NCI-H2227 (cell line): ENCODE data around the gene AMDHD1.
"Not testable (repeated sequence)": the region's sequence is repeated elsewhere in the genome, so short reads cannot be mapped to it uniquely, and the experiment has no call there.

Source experiments
- DNase-seq: peaks from one replicate; lab custom pipeline; 2025; ENCODE audit not compliant: unreplicated experiment; lab: John Stamatoyannopoulos, UW

The AMDHD1 gene

DNA sequence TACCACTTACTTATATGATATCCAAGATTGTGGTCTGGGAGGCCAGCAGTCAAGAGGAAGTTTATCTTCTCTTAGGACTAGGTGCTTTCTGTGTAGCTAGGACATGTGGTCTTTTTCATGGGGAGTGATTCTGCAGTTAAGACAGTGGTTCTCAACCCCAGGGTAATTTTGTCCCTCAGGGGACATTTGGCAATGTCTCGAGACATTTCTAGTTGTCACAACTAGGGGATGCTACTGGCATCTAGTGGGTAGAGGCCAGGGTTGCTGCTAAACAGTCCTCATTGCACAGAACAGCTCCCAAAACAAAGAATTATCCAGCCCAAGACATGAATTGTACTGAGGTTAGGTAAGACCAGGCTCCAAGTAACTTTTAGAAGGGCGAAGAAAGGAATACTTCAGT, 20.0 kb downstream of the AMDHD1 start:
- DNase-seq = no peak

DNA sequence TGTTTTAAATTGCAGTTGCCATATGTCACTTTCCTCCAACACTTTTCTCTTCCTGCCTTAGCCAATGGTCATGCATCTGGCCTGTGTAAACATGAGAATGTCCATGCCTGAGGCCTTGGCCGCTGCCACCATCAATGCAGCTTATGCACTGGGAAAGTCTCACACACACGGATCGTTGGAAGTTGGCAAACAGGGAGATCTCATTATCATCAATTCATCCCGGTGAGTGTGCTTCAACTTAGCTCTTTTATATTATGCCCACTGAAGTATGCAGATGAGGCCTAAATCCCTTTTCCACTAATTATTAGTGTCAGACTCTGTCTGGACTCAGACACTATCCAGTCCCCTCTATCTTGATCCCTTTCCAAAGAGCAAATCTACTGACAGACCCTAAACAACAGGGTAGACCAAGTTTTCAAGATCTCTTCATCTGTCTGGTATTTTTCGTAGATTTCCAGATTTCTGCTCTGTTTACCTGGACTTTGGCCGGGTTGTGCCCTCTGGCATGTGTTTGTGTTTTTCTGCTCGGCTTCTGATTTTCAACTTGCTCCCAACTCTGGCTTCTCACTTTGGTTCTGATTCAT, 23.2 kb downstream of the AMDHD1 start:
- DNase-seq = no peak

DNA sequence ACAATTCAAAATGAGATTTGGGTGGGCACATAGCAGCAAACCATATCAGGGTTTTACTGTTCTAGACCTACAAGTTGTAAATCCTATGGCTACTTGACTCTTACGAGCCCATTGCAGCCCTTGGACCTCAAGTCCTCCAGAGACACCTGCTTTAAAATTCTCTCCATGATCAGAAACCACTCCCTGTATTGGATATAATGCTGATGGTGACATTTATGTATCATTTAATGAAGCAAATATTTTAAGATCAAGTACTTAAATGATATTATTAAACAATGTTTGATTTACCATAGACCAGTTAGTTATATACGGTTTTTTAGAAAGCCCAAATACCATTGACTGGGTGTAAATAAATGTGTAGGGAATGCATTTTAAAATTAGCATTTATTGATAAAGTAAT, 24.2 kb downstream of the AMDHD1 start:
- DNase-seq = no peak

DNA sequence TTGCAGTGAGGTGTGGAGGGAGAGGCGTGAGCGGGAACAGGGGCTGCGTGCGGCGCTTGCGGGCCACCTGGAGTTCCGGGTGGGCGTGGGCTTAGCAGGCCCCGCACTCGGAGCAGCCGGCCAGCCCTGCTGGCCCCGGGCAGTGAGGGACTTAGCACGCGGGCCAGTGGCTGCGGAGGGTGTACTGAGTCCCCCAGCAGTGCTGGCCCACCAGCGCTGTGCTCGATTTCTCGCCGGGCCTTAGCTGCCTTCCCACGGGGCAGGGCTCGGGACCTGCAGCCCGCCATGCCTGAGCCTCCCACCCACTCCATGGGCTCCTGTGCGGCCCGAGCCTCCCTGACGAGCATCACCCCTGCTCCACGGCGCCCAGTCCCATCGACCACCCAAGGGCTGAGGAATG, 26.0 kb downstream of the AMDHD1 start:
- not testable (repeated sequence) for DNase-seq

DNA sequence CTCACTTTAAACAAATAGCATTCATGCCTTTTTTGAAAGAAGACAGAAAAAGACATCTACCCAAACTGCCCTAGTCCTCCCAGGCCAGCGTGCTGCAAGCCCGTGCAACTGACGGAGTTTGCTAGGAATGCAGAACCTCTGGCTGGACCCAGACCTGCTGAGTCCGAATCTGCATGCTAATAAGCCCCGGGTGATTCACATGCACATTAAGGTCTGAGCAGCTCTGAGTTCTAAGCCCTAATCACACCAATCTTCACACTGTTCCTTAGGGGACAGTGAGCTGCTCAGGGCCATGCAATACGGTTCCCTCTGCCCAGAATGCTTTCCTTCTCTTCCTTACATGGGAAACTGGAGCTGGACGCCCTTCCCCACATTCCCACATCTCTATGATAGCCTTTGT, 27.8 kb downstream of the AMDHD1 start:
- DNase-seq = no peak

DNA sequence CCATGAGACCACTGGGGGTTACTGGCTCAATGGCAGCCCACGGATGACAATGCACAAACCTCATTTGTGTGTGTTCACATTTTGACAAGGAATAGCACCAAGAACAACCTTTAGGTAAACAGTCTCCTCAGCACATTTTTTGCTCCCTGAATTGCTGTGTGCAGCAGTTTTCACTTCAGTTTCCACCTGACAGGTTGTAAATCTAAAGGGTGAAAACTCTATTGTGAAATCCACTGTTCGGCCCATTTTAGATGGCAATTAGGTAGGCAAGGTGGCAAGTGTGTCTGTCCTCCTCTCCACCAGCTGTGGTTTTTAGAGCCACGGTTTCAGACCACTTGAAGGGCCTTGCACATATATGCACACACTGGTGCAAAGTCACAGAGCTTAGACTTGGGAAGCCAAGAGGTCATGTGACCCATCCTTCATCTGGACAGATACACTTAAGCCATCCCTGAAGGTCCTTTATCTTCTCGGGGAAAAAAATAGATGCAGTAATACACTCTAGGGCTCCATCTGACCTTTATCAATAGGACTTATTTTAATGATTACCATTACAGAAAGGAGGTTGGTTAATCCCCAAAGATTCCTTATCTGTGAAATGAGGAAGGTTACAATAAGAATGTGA, 29.8 kb downstream of the AMDHD1 start:
- no peak for DNase-seq

DNA sequence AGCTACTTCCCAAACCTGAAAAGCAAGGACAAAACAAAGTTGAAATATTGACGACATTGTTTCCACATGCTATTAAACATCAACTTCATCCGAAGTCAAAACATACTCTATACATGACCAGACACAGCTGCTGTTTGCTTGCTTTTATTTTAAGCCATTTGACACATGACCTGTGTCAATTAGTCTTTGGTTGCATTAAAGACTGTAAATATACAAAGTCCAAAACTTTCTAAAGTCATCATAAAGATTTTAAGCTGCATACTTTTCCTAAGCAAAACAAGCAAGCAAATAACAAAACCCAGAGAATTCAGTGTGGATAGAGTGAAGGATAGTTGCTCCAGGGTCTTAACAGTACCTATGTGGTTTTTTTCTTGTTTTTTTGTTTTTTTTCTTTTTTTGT, 31.2 kb downstream of the AMDHD1 start:
- DNase-seq = no peak

DNA sequence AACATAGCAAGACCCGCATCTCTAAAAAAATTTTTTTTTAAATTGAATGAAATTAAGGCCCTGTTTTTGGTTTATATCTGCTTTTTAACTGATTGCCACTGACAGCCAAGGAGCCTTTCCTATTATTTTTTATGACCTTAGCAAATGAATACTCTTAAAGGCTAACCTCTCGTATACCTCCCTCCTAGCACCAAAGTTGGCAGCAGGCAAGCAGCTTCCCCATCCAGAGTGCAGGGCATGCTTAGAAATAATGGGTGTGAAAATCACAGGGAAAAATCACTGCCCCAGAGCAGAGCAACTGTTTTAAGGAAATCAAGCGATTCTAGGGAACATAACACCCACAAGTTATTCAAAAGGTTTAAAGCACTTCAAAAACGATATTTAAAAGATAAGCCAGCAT, 32.4 kb downstream of the AMDHD1 start:
- DNase-seq = no peak

DNA sequence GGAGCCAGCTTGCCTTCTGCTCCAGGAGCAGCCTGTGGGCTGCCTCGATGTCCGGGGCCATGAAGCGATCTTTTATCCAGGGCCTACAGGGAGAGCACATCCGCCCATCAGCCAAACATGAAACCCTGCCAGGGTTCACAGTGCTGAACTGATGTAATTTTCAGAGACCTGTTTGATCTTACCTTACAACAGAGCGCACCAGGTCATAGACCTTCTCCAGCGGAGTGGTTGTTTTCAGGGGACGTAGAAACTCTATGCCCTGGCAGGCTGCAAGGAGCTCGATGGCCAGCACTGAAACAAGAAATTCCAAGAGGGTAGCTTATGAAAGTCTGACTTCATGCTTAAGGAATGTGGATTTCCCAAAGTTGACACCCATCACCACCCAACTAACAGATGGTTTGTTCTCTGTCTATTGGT, 33.3 kb downstream of the AMDHD1 start:
- no peak for DNase-seq

DNA sequence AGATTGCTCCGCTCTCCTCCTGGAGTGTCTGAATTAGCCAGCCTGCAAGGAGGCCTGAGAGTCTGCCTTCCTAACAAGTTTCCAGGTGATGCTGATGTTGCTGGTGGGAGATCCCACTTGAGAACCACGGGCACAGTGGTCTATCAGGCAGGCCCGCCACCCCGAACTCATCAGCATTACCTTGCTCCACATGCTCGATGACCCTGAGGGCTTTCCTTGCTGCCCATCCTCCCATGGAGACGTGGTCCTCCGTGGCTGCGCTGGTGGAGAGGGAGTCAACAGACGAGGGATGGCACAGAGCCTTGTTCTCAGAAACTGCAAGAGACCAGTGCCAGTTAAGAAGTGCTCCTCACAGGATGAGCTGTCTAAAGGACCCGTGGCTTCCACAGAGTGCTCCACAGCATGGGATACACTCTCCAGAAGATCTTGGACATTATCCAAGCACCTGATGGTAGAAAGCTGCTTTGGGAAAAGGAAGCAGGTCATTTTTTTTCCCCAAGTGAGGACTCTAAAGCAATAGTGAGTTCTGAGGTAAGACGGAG, 34.7 kb downstream of the AMDHD1 start:
- DNase-seq = no peak

DNA sequence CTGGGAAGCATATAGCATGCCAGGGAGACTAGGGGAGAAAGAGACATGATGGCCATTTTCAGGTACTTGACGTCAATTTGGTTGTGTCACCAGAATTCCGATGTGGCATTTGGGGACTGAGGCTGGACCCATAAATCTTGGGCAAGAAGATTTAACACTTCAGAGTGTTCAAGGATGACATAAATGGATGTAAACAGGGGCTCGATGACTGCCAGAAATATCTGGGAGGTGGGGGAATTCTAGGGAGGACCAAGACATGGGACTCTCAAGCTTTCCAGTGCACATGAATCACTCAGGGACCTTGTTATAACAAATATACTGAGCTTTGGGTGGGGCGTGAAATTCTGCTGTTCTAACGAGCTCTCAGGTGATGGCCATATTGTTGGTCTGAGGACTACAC, 35.2 kb downstream of the AMDHD1 start:
- no peak for DNase-seq

DNA sequence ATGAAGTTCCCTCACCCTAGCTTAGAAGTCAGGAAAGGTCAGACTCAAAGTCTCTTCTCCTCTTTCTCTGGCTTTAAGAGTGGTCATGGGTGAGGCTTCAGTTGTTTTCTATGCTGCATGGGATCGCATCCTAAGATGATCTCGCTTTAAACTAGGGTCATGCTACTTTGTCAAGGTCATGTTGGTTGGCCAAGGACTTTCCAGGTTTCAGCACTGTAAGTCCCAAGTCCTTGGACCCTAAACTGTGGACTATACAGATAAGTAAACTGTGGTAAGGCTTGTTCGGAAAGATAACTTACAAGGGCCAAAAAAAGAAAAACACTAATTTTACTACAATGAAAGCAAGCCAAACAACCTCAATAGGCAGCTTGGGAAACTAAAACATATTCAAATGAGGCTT, 35.6 kb downstream of the AMDHD1 start:
- DNase-seq = no peak

DNA sequence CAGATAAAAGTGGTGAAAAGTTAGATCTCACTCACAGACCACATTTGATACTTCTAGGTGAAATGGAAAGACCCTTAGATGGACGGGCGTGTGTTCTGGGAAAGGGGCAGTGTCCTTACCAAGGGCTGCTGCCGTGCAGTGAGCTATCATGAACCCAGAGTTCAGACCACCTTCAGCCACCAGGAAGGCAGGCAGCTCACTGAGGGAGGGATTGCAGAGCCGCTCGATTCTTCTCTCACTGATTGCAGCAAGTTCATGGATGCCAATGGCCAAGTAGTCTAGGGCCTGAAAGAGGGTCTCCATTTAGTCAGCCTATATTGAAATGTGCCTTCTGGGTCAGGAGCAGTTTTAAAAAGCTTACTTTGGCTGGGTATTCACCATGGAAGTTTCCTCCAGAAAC, 37.3 kb downstream of the AMDHD1 start:
- no peak for DNase-seq

DNA sequence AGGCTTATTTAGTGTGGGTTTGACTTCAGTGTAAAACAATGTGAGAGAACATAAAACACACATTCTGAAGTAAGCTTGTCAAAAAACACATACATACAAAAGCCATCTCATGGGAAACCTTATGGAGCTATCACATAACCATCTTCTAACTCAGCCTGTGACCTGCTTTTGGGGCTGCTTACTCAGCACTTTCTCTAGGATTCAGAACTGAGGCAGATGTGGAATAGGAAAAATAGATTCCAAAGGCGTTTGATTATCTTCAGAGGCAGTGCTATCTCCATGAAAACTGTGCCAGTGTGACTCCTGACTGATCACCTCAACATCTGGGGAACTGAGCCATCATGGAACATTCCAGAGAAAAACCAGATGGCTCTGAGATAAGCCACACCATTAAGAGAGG, 39.5 kb downstream of the AMDHD1 start:
- DNase-seq = no peak

DNA sequence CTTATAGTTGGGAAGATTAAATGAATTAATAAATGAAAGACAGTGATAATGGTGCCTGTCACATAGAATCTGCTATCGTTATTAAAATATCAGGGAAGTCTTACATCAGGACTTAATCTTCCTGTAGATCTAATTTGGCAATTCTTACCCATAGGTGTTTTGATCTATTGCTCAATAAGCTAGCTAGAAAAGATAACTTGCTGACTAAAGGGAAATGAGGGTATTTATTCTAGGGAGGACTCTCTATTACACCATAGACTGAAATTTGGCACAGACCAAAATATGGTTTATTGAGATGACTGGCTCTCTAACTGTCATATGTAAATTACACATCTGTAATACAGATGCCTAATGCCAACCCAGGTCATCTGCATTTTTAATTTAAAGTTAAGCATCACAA, 41.6 kb downstream of the AMDHD1 start:
- no peak for DNase-seq

DNA sequence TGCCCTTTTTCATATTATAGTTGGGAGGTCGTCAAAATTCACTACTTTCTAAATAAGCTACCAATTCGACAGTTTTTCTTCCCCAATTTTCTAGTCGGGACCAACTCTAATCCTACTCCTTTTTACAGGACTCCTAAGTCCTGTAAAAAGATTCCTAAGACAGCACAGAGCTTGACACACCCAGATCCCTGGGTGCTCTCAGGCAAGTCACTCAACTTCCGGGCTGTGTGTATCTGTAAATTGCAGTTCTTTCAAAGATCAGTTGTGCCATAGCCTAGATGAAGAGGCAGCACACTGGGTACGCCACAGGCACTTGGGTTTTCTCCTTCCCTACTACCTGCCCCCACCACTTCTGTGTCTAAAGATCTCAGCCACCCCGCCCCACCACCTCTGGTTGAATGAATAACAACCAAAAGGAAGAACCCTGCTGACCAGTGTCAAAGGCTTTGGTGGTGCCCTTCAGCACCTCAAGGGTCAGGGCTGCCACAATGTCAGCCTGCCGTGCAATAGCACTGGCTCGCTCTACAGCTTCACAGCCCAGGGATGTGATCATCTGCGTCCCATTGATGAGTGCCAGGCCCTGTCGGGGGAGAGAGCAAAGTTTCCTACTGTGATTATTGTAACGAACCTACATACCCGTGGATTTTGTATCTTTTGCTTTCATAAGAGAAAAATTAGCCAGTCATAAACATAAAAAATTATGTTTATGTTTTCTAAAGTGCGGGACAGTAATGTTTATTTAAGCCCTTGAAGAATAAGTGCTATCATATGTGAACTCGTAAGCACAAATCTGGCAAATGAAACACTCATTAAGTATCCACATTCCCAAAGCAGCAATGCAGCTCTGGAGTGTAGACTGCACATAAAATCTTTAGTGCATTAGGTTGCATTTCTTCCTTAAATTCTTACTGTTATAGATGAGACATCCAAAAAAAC, 43.8 kb downstream of the AMDHD1 start:
- DNase-seq = no peak

DNA sequence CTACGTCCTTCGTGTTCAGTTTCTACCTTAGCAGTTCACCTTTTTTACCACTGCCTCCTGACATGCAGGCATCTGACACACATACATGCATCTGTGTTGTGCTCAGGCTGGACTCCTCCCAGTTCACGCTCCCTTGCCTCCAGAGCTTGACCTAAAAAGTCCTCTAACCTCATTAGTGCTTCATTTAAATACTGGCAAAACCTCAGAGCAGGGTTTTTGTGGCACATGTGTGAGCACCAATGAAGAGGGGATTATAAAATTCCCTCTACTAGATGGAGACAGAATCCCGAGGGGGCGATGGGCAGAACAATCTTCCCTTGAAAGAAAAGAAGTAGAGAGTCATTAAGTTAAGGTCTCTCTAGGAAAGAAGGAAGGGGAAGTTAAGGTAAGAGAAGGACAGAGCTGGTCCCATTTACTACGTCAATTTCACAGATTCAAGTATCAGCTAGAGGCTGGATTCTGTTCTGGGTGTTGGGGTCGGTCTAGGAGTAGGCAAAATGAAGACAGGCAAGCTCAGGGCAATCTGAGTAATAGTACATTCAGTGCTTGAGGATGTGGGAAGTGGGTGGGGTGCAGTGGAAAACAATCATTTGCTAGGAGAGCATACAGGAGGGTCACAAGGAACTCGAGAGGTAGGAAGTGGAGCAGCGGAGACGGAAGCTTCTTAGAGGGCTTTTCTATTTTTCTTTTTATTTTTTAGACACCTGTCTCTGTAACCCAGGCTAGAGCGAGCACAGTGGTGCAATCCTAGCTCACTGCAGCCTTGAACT, 45.6 kb downstream of the AMDHD1 start:
- no peak for DNase-seq

DNA sequence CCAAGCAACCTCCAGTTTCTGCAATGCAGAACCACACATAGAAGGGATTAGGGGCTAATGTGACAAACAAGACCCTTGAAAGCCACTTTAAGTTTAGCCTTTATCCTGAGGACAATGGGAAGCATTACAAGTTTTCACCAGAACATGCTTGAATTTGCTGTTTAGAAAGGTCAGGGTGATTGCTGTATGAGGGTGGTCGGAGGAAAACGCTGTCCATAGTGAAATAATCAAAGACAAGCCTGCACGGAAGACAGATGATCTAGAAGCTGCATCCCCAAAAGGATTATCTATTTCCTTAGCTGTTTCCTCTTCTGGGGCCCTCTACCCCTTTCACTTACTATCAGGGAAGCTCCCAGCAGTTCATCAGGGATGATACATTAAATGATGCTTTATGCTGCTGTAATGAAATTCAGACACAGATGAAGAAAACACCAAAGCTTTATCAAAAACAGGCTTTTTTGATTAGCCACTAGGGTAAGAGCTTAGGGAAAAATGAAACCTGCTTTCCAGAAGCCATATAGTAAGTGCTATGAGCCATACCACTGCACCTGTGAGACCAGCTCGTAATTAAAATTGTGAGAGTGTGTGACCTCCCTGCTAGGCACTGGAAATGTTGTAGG, 46.5 kb downstream of the AMDHD1 start:
- DNase-seq = no peak

DNA sequence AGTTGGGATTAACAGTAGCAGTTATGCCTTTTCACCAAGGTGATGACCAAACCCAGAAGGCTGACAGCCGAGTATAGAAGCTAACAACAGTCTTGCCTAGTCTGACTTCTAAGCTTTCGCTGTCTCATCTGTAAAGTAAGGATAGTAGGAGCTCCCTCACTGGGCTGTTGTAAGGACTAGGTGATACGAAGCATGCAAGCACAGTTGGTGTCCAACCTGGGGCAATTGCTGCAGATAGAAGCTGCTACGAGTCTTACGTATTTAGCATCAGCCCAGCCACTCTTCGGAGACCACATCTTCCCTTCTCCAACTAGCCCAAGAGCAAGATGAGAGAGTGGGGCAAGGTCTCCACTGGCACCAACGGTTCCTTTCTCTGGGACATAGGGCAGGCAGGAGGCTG, 47.0 kb downstream of the AMDHD1 start:
- no peak for DNase-seq

DNA sequence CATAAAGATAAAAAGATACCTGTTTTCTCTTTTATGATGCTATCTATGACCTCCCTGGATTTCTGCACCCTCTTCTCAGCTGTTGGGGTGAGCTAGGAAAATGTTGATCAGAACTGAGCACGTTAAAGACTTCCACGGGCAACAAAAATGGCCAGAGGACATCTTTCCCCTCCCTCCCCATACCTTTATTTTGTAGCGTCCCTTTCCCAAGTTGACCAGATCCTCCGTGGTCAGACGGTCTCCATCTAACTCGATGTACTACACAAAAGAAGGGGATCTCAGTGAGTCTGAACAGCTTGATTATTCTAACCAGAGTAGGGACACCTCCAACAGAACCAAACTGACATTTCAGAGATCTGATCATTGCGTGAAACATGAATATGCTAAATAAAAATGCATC, 50.8 kb downstream of the AMDHD1 start:
- DNase-seq = no peak

DNA sequence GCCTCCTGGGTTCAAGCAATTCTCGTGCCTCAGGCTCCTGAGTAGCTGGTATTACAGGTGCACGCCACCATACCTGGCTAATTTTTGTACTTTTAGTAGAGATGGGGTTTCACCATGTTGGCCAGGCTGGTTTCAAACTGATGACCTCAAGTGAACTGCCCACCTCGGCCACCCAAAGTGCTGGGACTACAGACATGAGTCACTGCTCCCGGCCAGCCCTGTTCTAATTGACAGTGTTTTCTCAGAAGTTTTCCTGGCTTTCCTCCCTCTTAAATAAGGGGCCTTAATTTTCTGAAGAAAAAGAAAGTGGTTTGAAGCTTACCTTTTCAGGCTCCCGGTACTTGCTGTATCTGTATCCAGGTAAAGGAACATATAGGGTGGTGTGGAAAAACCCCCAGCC, 51.3 kb downstream of the AMDHD1 start:
- DNase-seq = no peak
